Measurements from ENCODE around the gene SYT9. TPM values are rescaled to one million over a fixed set of nuclear protein-coding genes. Genes with fewer than 3 reads are reported as not detected.
"Not testable (repeated sequence)": the region's sequence is repeated elsewhere in the genome, so short reads cannot be mapped to it uniquely, and the experiment has no call there.

Gene SYT9
- total and polyA plus RNA-seq, 4 donors = 0.05 to 5.4 (median 2.6) TPM

GRCh38 chr11:7332962-7333361 is 81.3 kb downstream of the SYT9 start:
- 82% methylated on average over 2 of the region's 2 CpGs for WGBS
- Histone ChIP-seq H3K4me1 (ENCODE audit: control insufficient read depth in 4 of 4, insufficient read depth in 4 of 4, low read length in 3 of 4) (no peaks in the 10 kb centered on the region), H3K27ac (ENCODE audit: low read depth in 1 of 2, low read length in 2 of 2) (no peak overlapping the region), H3K36me3 (ENCODE audit: control insufficient read depth in 4 of 4, insufficient read depth in 3 of 4, low read depth in 1 of 4, low read length in 3 of 4) (no peaks in the 10 kb centered on the region), H3K9ac (ENCODE audit: low read depth in 1 of 2, low read length in 2 of 2) (no peak overlapping the region), H3K27me3 (ENCODE audit: control insufficient read depth in 4 of 4, insufficient read depth in 4 of 4, low read length in 3 of 4) (no peaks in the 10 kb centered on the region), H3K9me3 (ENCODE audit: control insufficient read depth in 4 of 4, low read length in 3 of 4) (no peaks in the 10 kb centered on the region), H3K4me3 (ENCODE audit: low read depth in 1 of 3, low read length in 3 of 3) (no peak overlapping the region)
- DNase-seq (ENCODE audit: low spot score) = no peak
- TF ChIP-seq, protein P1, sequence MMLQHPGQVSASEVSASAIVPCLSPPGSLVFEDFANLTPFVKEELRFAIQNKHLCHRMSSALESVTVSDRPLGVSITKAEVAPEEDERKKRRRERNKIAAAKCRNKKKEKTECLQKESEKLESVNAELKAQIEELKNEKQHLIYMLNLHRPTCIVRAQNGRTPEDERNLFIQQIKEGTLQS (IDR thresholded peaks at IDR 0.05) = no peak
- TF ChIP-seq NR2F2 (IDR thresholded peaks at IDR 0.05) = peak; percentile 41
- peak; percentile 39 for TF ChIP-seq REST (IDR thresholded peaks at IDR 0.05)
- no peak for TF ChIP-seq RXRA (IDR thresholded peaks at IDR 0.05)
- no peak for TF ChIP-seq RAD21 (IDR thresholded peaks at IDR 0.05)
- TF ChIP-seq HNF4A (conservative IDR thresholded peaks at IDR 0.05) = no peak
- no peak for TF ChIP-seq JUND (IDR thresholded peaks at IDR 0.05)
- TF ChIP-seq GABPA (IDR thresholded peaks at IDR 0.05 in 1 of 2, conservative IDR thresholded peaks at IDR 0.05 in 1 of 2) = no peak

- not testable (repeated sequence) for H3K4me3 ChIP-seq (ENCODE audit: low read depth in 1 of 3, low read length in 3 of 3); H3K27ac ChIP-seq (ENCODE audit: low read depth in 1 of 2, low read length in 2 of 2); H3K9ac ChIP-seq (ENCODE audit: low read depth in 1 of 2, low read length in 2 of 2); H3K4me1 ChIP-seq (ENCODE audit: control insufficient read depth in 4 of 4, insufficient read depth in 4 of 4, low read length in 3 of 4); H3K27me3 ChIP-seq (ENCODE audit: control insufficient read depth in 4 of 4, insufficient read depth in 4 of 4, low read length in 3 of 4); H3K9me3 ChIP-seq (ENCODE audit: control insufficient read depth in 4 of 4, low read length in 3 of 4); H3K36me3 ChIP-seq (ENCODE audit: control insufficient read depth in 4 of 4, insufficient read depth in 3 of 4, low read depth in 1 of 4, low read length in 3 of 4); DNase-seq (ENCODE audit: low spot score)
- 45% methylated on average over 2 of the region's 2 CpGs for WGBS
These were observed 83.7 kb downstream of the SYT9 start for GRCh38 chr11:7335442-7335841.

GRCh38 chr11:7341551-7341950 is 89.8 kb downstream of the SYT9 start:
- Histone ChIP-seq H3K4me1 (ENCODE audit: control insufficient read depth in 4 of 4, insufficient read depth in 4 of 4, low read length in 3 of 4) (no peaks in the 10 kb centered on the region), H3K27ac (ENCODE audit: low read depth in 1 of 2, low read length in 2 of 2) (no peak overlapping the region), H3K9me3 (ENCODE audit: control insufficient read depth in 4 of 4, low read length in 3 of 4) (no peaks in the 10 kb centered on the region), H3K36me3 (ENCODE audit: control insufficient read depth in 4 of 4, insufficient read depth in 3 of 4, low read depth in 1 of 4, low read length in 3 of 4) (no peaks in the 10 kb centered on the region), H3K27me3 (ENCODE audit: control insufficient read depth in 4 of 4, insufficient read depth in 4 of 4, low read length in 3 of 4) (no peaks in the 10 kb centered on the region), H3K9ac (ENCODE audit: low read depth in 1 of 2, low read length in 2 of 2) (no peak overlapping the region), H3K4me3 (ENCODE audit: low read depth in 1 of 3, low read length in 3 of 3) (no peak overlapping the region)
- 82% methylated on average over 2 of the region's 2 CpGs for WGBS
- no peak for DNase-seq (ENCODE audit: low spot score)
- TF ChIP-seq, protein P2, sequence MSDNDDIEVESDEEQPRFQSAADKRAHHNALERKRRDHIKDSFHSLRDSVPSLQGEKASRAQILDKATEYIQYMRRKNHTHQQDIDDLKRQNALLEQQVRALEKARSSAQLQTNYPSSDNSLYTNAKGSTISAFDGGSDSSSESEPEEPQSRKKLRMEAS (IDR thresholded peaks at IDR 0.05) = no peak
- TF ChIP-seq JUND (IDR thresholded peaks at IDR 0.05) = no peak
- TF ChIP-seq NR2F2 (IDR thresholded peaks at IDR 0.05) = no peak
- TF ChIP-seq RAD21 (IDR thresholded peaks at IDR 0.05) = no peak
- TF ChIP-seq TAF1 (conservative IDR thresholded peaks at IDR 0.05) = no peak
- TF ChIP-seq FOXA2 (IDR thresholded peaks at IDR 0.05) = no peak
- no peak for TF ChIP-seq FOXA1 (IDR thresholded peaks at IDR 0.05)
- TF ChIP-seq CTCF (IDR thresholded peaks at IDR 0.05; ENCODE audit: low read depth, low read length, missing input control) = no peak
- TF ChIP-seq, protein P3, sequence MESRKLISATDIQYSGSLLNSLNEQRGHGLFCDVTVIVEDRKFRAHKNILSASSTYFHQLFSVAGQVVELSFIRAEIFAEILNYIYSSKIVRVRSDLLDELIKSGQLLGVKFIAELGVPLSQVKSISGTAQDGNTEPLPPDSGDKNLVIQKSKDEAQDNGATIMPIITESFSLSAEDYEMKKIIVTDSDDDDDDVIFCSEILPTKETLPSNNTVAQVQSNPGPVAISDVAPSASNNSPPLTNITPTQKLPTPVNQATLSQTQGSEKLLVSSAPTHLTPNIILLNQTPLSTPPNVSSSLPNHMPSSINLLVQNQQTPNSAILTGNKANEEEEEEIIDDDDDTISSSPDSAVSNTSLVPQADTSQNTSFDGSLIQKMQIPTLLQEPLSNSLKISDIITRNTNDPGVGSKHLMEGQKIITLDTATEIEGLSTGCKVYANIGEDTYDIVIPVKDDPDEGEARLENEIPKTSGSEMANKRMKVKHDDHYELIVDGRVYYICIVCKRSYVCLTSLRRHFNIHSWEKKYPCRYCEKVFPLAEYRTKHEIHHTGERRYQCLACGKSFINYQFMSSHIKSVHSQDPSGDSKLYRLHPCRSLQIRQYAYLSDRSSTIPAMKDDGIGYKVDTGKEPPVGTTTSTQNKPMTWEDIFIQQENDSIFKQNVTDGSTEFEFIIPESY (IDR thresholded peaks at IDR 0.05) = no peak
- TF ChIP-seq YY1 (IDR thresholded peaks at IDR 0.05) = no peak
- TF ChIP-seq, protein P1 (IDR thresholded peaks at IDR 0.05) = no peak
- TF ChIP-seq HNF4A (conservative IDR thresholded peaks at IDR 0.05) = no peak
- no peak for TF ChIP-seq GABPA (IDR thresholded peaks at IDR 0.05 in 1 of 2, conservative IDR thresholded peaks at IDR 0.05 in 1 of 2)
- TF ChIP-seq RXRA (IDR thresholded peaks at IDR 0.05) = no peak
- TF ChIP-seq SP1 (IDR thresholded peaks at IDR 0.05) = no peak
- TF ChIP-seq EGR1 (IDR thresholded peaks at IDR 0.05; ENCODE audit: low read depth in 2 of 2) = no peak

Measured in liver (tissue), 9 donors.